Measurements from ENCODE around the gene DENND6A.
A peak's percentile ranks its signal among the peaks of the same experiment; 100 is the strongest.

- TF ChIP-seq CTCF (IDR thresholded peaks at IDR 0.05) (peak in 1 of 2 donors; percentile 20), POLR2A (IDR thresholded peaks at IDR 0.05) (no peak), POLR2AphosphoS5 (IDR thresholded peaks at IDR 0.05) (no peak), EP300 (IDR thresholded peaks at IDR 0.05) (no peak)
These were observed 110.3 kb downstream of the DENND6A start for GRCh38 chr3:57582474-57583168.
